Measurements from ENCODE around the gene PFKM. TPM values are rescaled to one million over a fixed set of nuclear protein-coding genes. Genes with fewer than 3 reads are reported as not detected.
A peak's percentile ranks its signal among the peaks of the same experiment; 100 is the strongest.

The PFKM gene
- total and polyA plus RNA-seq, 9 of the 15 experiments (the other 6 are each of a cell fraction or from before 2014, with no cell fraction given) = 16.5 to 39.9 (median 31.7) TPM

- TF ChIP-seq RCOR1 (IDR thresholded peaks at IDR 0.05; ENCODE audit: borderline replicate concordance in 1 of 2, low read depth in 2 of 2, low read length in 2 of 2) (peak; percentile 9 to 50; a peak in 3 of 4 replicates), TSHZ1 (CRISPR knock-in tag; IDR thresholded peaks at IDR 0.05) (no peak), ZKSCAN8 (CRISPR knock-in tag; IDR thresholded peaks at IDR 0.05) (no peak), ZNF449 (CRISPR knock-in tag; IDR thresholded peaks at IDR 0.05) (no peak), ZBTB8A (IDR thresholded peaks at IDR 0.05; ENCODE audit: partially characterized antibody) (no peak), POLR2AphosphoS5 (IDR thresholded peaks at IDR 0.05; ENCODE audit: control insufficient read depth, insufficient read depth, low read depth, low read length) (0 out of 2 replicates have a peak, but pooled peaks have one; percentile 33), ZNF586 (CRISPR knock-in tag; conservative IDR thresholded peaks at IDR 0.05) (no peak), NFIC (IDR thresholded peaks at IDR 0.05) (peak; percentile 82), GTF2A2 (tag; IDR thresholded peaks at IDR 0.05) (no peak), NR2F6 (CRISPR knock-in tag; IDR thresholded peaks at IDR 0.05) (no peak), THAP7 (CRISPR knock-in tag; IDR thresholded peaks at IDR 0.05) (no peak), AFF1 (IDR thresholded peaks at IDR 0.05; ENCODE audit: low read depth in 1 of 2, partially characterized antibody in 2 of 2) (peak in 1 of 2 experiments; percentile 40), CTBP1 (IDR thresholded peaks at IDR 0.05; ENCODE audit: borderline replicate concordance) (peak; percentile 90), YY1 (IDR thresholded peaks at IDR 0.05; ENCODE audit: borderline replicate concordance in 1 of 3, control insufficient read depth in 1 of 3, extremely low read depth in 1 of 3, insufficient read depth in 3 of 3, insufficient read length in 1 of 3, insufficient replicate concordance in 2 of 3, low read depth in 1 of 3, low read length in 2 of 3) (peak in 1 of 3 experiments; percentile 38), ARID1B (IDR thresholded peaks at IDR 0.05) (peak; percentile 62), C11orf30 (IDR thresholded peaks at IDR 0.05; ENCODE audit: low read depth) (no peak), POLR2B (IDR thresholded peaks at IDR 0.05; ENCODE audit: low read depth, partially characterized antibody) (peak; percentile 36)
These were observed at the start of gene PFKM (continued) for GRCh38 chr12:48119078-48119833.
